AG10803 (cell line): Measurements from ENCODE around the gene ZDHHC14.

Experiments used
- DNase-seq: peaks from one replicate; pipeline ENCODE4 v3.0.0; 2010; ENCODE audit warnings: low read depth
- H3K4me3 ChIP-seq: 2 replicates; pipeline ENCODE4 v1.5.1; 2011; ENCODE audit warnings: mild to moderate bottlenecking, low read length, control low read depth
- CTCF ChIP-seq: conservative IDR thresholded peaks from 2 replicates; pipeline ENCODE4 v1.5.1; 2011; ENCODE audit warnings: mild to moderate bottlenecking, low read length, control low read depth, inconsistent platforms

Gene ZDHHC14

GRCh38 chr6:157679605-157680580 lies 298.9 kb downstream of the ZDHHC14 start:
- peak; percentile 43 for DNase-seq
- TF ChIP-seq CTCF: no peak
- no peak overlapping the region for H3K4me3 ChIP-seq

GRCh38 chr6:157681041-157681650 lies 300.2 kb downstream of the ZDHHC14 start:
- no peak overlapping the region for H3K4me3 ChIP-seq
- no peak for DNase-seq
- TF ChIP-seq CTCF: no peak

GRCh38 chr6:157682856-157683481 lies 302.0 kb downstream of the ZDHHC14 start:
- no peak overlapping the region for H3K4me3 ChIP-seq
- no peak for TF ChIP-seq CTCF
- DNase-seq: peak; percentile 69

- no peak overlapping the region for H3K4me3 ChIP-seq
- no peak for TF ChIP-seq CTCF
- no peak for DNase-seq
Measured at GRCh38 chr6:157683707-157684106, 302.7 kb downstream of the ZDHHC14 start.

- H3K4me3 ChIP-seq: no peak overlapping the region
- no peak for DNase-seq
- no peak for TF ChIP-seq CTCF
Measured at GRCh38 chr6:157684620-157685299, 303.8 kb downstream of the ZDHHC14 start.

GRCh38 chr6:157685596-157686280 lies 304.7 kb downstream of the ZDHHC14 start:
- H3K4me3 ChIP-seq: no peak overlapping the region
- no peak for DNase-seq
- no peak for TF ChIP-seq CTCF
